GF-D8 (cell line): ENCODE data around the gene VCPKMT.
A peak's percentile ranks its signal among the peaks of the same experiment; 100 is the strongest.

Experiments used
- DNase-seq: peaks from one replicate; lab custom pipeline; 2025; lab: John Stamatoyannopoulos, UW

The VCPKMT gene

GRCh38 chr14:50067723-50068495 lies 48.5 kb downstream of the VCPKMT start:
- DNase-seq: no peak

GRCh38 chr14:50065583-50065982 lies 50.8 kb downstream of the VCPKMT start:
- DNase-seq: no peak

GRCh38 chr14:50064993-50065392 lies 51.4 kb downstream of the VCPKMT start:
- no peak for DNase-seq

GRCh38 chr14:50063876-50064420 lies 52.4 kb downstream of the VCPKMT start:
- DNase-seq: no peak

- no peak for DNase-seq
These were observed 53.8 kb downstream of the VCPKMT start for GRCh38 chr14:50062438-50063085.

GRCh38 chr14:50061664-50062437 lies 54.5 kb downstream of the VCPKMT start:
- DNase-seq: peak; percentile 88

- peak; percentile 80 for DNase-seq
These were observed 55.3 kb downstream of the VCPKMT start for GRCh38 chr14:50060871-50061663.

- no peak for DNase-seq
These were observed 56.4 kb downstream of the VCPKMT start for GRCh38 chr14:50059763-50060616.
